SW 1271 (cell line): ENCODE measurements around the gene ZP1.
A peak's percentile ranks its signal among the peaks of the same experiment; 100 is the strongest.
"Not testable (repeated sequence)": the region's sequence is repeated elsewhere in the genome, so short reads cannot be mapped to it uniquely, and the experiment has no call there.

Experiments used
- DNase-seq, 2 experiments: peaks; one replicate each; lab custom pipeline; 2025; lab: John Stamatoyannopoulos, UW

ZP1 gene

DNA sequence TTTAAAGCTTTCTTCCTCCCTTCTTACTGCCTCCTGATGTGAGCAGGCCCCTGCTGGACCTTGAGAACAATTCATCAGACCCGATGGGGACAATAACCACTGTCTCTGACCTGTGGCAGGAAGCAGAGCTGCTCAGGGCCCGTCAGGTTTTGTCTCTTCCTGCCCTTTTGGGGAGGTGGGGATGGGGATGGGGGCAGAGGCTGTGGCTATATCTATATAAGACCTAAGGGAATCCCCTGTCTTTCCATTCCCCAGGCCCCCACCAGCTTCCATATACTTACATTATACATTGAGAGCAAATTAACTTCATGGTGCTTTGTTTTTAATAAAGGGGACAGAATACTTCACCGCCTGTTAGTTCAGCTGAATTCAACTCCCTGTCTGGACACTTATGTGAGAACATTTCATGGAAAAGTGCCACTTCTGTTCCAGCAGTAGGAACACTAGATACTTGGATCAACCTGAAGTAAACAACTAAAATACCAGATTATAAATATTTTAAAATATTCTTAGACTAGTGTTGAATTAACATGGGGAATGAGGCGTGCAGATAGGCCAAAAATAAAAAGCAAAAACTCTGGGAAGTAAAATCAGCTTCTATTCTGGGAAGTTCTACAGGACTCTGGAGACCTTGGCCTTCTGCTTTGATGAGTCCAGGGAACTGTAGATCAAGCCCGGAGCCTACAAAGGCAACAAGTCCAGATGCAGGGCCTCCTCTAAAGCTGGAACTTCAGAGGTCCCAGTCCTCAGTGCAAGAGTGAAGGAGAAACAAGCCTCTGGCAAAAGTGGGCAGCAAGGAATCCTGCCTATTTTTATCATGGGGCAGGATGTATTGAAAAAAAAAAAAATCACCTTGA lies 11.1 kb downstream of the ZP1 start:
- no peak for DNase-seq

DNA sequence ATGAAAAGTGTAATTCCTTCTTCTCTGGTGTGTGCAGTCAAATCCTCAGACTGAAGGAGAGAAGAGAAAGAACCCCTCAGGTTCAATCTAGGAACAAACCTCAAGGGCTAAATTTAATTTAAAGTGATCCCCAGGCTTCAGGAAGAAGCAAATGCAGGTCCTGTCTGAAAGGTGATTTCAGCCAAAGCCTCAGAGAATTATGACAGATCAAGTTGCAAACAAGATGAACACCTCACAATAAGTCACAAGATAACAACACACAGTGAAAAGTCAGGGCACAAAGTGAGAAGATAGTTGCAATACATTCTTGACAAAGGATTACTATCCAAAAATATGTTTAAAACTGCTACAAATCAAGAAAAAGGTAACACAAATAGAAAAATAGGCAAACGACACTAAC lies 11.8 kb downstream of the ZP1 start:
- DNase-seq, result no peak

- no peak for DNase-seq
Observed at GRCh38 chr11:60879971-60880588, 12.7 kb downstream of the ZP1 start.

DNA sequence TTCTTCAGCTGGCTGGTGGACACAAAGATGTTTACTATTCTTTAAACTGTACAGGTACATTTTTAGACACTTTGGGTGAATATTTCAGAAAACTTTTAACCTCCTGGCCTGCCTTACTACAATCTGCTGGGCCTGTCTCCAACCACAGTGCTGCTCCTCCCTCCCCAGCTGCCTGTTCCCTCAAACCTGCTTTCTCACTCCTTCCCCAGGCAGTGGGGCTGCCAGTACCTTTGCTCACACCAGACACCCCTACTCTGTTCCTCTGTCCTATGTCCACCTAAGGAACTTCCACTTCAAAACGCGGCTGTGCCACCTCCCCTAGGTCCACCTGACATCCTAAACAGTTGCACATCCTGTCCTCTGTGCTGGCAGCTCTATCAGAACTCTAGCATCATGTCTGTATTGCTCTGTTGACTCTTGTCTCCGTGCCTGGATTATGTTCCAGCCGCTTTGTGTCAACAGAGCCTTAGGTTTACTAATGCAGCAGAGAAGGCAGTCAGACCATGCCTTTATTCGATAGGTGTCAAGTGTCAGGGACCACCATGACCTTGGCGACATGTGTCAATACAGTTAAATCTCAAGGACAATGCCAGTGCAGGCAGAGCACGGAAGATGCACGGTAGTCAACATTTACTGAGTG lies 13.4 kb downstream of the ZP1 start:
- DNase-seq, result no peak

DNA sequence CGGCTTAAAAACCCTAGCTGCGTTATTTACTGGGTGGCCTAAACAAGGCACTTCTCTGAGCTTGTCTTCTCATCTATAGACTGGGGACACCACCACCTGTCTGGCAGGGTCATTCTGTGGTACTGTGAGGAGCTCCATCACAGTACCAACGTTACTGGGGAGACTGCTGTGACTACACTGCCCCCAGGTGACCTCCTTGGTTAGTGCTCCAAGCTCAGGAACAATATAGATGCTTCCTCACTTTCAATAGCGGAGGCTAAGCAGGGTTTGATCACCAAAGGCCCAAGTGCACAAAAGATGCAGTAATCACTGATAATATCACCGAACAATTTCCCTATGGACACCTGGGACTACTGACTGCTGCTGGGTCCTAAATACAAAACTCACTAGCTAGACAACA lies 20.2 kb downstream of the ZP1 start:
- DNase-seq, result peak in 1 of 2 experiments; percentile 19

DNA sequence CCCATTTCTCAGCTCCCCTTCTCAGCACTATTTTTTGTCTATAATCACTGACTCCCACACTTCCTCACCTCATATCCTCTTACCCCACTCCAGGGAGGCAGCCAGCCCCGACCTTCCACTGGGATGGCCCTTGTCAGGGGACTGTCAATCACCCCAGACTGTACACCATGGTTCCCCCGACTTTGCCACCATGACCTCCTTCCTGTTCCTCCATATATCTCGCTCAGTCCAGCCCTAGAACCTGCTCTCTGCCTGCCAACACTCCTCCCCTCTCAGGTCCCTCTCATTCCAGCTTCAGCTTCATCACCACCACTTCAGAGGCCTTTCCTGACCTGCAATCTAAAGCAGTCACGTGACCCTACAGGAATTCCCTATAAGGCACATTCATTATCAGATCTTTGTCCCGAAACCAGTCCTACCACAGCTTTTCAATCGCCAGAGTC lies 22.5 kb downstream of the ZP1 start:
- no peak for DNase-seq

- no peak for DNase-seq
Observed at GRCh38 chr11:60890696-60891095, 23.4 kb downstream of the ZP1 start.

- DNase-seq, result no peak
Observed at GRCh38 chr11:60891103-60891741, 23.9 kb downstream of the ZP1 start.

- no peak for DNase-seq
Observed at GRCh38 chr11:60895687-60896086, 28.3 kb downstream of the ZP1 start.

DNA sequence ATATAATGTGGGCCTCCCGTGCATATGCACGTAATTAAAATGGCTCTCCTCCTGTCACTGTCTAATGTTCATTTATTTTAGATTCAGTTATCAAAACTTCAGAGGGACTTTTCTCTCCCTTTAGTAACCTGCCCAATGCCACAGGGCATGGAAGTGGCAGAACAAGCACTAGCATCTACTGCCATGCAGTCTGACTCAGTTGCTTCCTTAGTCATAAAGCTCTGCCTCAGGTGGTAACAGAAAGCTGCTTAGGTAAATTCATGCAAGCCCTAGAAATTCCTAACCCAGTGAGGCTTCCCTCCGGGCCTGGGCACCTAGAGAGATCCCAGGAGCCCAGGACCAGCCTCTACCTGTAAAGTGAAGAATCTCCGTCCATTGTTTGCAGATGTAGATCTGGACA lies 30.2 kb downstream of the ZP1 start:
- no peak for DNase-seq

- peak; percentile 30 to 60 for DNase-seq
Observed at GRCh38 chr11:60899046-60899936, 31.9 kb downstream of the ZP1 start.

GRCh38 chr11:60899977-60900376 lies 32.6 kb downstream of the ZP1 start:
- no peak for DNase-seq

- DNase-seq, result no peak
Observed at GRCh38 chr11:60900673-60901404, 33.5 kb downstream of the ZP1 start.

DNA sequence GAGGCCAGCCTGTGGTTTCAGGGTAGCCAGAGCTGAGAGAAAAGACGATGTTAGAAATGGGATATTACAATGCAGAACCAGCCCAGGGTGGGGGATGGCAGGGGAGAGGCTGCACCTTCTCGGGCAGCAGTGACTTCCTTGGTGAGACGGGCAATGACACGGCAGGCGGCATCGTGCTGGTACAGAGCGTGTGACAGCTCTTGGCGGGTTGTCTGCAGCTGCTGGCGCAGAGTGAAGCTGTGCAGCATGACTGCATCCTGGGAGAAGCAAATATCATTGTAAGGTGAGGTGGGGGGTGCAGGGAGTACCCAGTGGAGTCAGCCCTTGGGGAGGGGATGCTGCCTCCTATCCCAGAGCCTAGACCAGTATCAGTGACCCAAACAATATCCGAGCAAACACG lies 35.3 kb downstream of the ZP1 start:
- DNase-seq, result no peak

- DNase-seq, result no peak
Observed at GRCh38 chr11:60905047-60905446, 37.7 kb downstream of the ZP1 start.

DNA sequence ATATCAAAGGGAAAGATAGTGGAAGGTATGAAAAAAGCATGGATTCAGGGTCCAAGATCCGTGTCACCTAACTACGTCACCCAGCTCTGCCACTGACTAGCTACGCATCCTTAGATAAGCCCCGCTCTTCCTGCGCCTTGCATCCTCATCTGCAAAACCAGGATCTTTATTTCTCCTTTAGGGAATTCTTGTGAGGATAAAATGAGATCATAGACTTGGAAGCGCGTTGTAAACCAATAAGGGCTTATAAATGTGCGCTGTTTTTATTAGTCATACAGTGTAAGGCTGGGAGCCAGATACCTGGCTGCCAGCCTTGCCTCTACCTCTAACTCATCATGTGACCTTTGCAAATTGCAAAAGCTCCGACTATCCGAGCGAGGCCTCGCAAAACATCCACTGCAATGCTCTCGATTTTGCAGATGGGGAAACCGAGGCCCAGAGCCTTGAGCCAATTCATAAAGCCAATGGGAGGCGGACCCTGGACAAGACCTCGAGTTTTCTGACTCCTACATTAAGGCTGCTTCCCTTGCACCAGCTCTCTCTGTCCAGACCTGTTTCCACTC lies 38.3 kb downstream of the ZP1 start:
- no peak for DNase-seq

GRCh38 chr11:60906132-60906972 lies 39.0 kb downstream of the ZP1 start, which contains the start of gene PRPF19:
PRPF19 (minus strand) TSS chr11:60906585; CDS start chr11:60906382, 203 bp downstream.
- DNase-seq, result peak; percentile 92 to 96

DNA sequence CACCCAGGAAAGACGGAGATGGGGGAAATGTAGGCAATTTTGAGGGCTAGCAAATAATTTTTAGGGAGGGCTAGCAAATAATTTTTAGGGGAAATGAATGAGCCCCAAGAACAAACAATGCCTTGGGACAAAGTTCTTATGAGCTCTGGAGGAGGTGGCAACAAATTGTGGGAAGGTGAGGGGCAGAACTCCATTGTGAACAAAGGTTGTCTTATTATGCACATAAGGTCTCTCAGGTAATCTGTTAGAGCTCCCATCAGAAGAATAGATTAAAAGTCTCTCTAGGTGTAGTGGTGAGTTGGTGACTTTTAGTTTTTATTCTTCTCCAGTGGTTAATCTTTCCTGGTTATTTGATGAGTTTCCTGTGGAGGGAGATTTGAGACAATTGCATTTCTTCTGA lies 41.5 kb downstream of the ZP1 start:
- DNase-seq, result no peak

DNA sequence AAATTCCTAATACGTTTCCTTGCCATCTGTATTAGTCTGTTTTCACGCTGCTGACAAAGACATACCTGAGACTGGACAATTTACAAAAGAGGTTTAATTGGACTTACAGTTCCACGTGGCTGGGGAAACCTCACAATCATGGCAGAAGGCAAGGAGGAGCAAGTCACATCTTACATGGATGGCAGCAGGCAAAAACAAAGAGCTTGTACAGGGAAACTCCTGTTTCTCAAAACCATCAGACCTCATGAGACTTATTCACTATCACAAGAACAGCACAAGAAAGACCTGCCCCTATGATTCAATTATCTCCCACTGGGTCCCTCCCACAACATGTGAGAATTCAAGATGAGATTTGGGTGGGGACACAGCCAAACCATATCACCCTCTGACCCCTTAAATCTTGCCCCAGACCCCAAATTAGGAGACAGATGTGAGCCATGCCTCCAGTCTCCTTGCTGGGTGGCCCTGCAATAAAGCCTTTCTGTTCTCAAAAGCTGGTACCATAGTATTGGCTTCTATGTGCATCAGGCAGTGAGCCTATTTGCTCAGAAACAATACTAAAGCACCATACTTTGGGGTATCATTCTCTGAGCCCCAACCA lies 42.4 kb downstream of the ZP1 start:
- DNase-seq, result not testable (repeated sequence)
